Measurements from ENCODE around the gene ZCCHC4.

Gene ZCCHC4

DNA sequence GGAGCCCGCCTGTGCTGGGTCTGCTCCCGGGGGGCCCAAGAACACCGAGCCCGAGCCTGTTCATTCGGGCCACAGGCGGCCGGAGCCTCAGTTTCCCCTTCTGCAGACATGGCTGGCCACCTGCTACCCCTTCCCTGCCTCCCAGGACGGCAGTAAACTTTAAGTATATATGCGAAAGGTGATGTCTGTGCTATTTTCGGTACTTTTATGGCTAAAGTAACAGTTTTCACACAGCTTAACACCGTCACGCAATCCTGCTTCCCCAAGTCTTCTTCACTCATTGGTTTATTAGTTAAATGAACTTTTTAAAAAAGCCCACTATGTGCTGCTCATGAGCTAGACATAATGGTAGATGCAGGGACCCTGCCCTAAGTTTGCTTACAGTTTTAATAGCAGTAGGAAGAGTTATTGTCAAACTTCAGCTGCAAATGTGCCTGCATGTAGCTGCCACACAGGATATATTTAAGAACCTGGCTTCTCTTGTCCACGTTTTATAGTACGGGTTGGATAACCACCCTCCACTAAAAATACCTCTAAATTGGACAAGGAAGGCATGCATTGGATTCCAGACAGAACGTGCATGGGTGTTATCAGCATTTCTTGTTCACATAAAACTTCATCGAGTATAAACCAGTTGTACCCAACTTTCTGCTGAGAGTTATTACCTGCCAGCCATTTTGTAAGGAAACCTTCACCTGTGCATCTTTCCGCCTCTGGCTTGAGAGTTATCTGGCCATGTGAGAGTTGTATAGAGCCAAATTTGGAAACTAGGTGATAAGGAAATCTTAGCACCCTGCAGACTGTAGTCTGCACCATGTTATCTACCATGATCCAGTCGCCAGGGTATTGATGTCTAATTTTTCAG lies 65.2 kb downstream of the ZCCHC4 start:
- DNase-seq (ENCODE audit: low spot score): no peak

DNA sequence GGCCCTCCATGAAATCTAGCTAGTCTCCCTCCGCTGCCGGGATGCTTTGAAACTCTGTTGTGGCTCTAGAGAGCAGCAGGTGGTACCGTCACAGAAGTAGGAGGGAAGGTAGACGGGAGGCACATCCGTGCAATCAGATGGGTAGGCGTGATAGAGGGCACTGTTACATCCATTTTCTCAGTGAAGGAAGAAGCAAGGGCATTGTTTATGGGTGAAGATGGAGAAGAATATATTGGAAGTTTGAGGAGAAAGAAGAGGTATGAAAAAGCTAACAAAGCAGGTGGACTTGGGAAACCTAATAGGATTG lies 65.8 kb downstream of the ZCCHC4 start:
- DNase-seq (ENCODE audit: low spot score): no peak

DNA sequence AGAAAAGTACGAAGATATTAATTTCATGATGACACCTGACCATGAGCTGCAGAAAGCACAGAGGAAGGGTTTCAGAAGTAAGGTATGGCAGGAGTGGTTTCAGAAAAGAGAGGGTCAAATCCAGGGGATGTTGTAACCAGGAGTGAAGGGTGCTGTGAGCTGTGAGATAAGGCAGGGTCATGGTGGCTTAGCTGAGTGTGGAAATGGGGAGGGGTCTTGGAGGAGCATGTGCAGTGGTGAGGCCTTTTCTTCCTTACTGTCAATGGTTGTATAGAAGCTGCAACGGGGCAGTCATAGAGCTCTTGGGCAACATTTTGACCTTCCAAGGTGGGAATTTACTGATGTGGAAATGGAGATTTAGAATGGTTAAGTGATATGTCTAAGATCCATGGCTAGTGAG lies 67.0 kb downstream of the ZCCHC4 start:
- DNase-seq (ENCODE audit: low spot score): no peak

DNA sequence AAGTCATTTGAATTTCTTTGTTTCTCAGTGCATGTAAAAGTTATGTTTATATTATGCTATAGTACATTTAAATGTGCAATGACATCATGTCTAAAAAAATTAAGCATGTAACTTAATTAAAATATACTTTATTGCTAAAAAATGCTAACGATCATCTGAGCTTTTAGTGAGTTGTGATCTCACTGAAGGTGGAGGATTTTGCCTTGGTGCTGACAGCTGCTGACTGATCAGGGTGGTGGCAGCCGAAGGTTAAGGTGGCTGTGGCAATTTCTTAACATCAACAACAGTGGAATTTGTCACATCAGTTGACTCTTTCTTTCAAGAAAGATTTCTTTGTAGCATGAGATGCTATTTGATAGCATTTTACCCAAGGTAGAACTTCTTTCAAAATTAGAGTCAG lies 71.1 kb downstream of the ZCCHC4 start:
- DNase-seq (ENCODE audit: low spot score): no peak

DNA sequence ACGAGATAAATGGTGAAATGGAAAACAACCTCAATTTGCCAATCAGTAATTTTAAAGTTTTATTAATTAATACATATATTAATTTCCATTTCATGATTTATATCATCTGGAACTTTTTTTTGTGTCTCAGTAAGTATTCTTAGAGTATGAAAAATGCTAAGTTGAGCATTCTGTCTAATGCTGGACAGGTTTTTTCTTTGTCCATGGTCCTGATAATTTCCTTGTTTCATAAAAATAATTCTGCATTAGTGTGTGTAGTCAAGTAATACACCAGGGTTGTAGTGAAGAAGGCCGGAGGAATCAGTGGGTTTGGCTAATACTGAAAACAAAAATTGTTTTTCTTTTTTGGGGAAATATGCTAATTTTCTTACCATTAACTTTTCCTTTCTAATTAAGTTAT lies 74.4 kb downstream of the ZCCHC4 start:
- DNase-seq (ENCODE audit: low spot score): no peak

DNA sequence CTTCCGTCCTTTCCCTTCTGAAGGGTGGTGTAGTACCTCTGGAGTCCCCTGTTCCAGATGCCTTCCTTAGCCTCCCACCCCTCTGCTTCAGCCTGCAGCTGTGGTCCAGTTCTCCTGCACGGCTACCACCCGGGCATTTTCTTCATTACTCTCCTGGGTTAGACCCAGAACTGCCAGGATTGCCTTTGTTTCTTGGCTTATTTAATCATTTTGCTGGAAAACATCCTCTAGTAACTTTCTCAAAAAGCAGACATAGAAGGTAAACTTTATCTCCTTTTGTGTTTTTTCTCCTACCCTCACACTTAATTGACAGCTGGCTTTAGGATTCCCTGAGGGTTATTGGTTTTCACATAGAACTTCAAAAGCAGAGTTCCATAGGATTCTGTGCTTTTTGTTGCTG lies 84.7 kb downstream of the ZCCHC4 start:
- no peak for DNase-seq (ENCODE audit: low spot score)

DNA sequence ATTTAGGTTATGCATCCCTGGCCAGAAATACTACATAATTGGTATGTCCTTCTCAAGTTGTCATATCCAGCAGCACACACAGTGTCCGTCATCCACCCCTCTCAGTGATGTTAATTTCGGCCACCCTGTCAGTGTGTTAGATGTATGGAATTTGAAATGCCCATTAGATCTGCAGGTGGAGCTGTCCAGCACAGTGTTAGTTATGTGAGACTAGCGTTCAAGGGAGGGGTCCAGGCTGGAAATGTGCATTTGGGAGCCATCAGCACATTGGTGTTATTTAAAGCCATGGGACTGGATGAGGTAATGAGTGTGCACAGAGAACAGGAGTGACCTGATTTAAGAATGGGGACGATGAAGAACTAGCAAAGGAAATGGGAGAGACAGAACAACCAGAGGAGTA lies 86.9 kb downstream of the ZCCHC4 start:
- no peak for DNase-seq (ENCODE audit: low spot score)

DNA sequence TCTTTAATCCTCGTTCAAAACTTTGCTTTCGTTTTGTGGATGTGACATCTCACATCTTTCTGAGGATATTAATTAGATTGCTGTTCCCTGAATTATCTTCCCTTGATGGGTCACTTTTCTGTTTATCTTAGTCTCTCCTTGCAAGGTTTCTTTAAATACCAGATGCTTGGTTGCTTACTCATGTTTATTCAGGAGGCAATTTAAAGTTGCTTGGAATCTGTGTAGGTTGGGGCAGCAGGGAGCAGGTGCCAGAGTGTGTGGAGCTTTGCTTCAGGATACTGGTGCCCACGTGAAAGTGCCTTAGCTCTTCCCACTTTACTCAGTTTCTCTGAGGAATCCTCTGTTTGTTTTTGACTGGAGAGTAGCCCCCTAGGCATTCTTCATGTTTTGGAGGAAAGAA lies 88.5 kb downstream of the ZCCHC4 start:
- DNase-seq (ENCODE audit: low spot score): no peak

DNA sequence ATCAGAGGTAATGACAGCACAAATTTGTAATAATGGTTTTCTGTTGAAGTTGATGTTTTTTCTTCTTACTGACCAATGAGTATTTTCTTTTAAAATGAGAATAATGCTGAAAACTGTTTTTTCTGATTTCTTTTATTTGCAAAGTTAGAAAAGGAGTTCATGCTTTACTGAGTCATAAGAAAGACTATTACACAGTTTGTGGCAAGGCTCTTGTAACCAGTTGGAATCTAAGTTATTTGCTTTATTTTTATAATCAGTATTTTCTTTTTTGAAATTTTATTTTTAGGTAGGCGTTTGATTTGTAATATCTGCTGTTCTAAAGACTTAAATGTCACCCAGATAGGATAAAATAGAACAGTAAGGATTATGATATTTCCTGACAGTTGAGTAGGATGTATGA lies 89.9 kb downstream of the ZCCHC4 start:
- DNase-seq (ENCODE audit: low spot score): no peak

DNA sequence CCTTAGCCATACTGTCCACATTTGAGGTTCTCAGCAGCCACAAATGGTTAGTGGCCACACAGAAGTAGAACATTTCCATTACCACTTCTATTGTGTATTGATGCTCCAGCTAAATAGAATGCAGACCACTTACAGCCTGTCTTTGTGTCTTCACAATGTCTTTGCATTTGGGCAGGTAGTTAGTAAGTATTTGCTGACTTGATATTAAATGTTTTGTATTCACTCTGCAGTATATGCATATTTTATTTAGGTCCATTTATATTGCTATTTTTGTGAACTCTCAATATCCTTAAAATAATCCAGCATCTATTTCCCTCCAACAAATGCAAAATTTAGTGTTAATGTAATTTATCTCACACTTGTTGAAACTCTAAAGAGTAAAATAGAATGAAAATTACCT lies 91.1 kb downstream of the ZCCHC4 start:
- DNase-seq (ENCODE audit: low spot score): no peak

DNA sequence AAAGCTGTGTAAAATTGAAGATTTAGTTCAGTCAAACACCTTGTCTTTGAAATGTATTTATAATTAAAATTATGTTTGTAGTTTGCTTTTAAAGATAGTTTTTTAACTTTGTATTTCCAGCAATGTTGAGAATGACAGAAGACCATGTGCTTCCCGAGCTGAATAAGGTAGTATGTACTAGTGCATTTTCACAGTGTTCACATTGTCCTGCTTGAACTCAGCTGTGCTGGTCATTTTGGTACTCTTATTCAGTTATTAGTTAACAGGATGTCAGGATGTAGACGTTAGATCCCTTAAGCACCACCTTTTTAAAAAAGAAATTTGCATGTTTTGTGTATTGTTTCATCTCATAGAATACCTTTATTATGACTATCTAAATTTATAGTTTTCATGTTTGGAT lies 92.9 kb downstream of the ZCCHC4 start:
- DNase-seq (ENCODE audit: low spot score): no peak

DNA sequence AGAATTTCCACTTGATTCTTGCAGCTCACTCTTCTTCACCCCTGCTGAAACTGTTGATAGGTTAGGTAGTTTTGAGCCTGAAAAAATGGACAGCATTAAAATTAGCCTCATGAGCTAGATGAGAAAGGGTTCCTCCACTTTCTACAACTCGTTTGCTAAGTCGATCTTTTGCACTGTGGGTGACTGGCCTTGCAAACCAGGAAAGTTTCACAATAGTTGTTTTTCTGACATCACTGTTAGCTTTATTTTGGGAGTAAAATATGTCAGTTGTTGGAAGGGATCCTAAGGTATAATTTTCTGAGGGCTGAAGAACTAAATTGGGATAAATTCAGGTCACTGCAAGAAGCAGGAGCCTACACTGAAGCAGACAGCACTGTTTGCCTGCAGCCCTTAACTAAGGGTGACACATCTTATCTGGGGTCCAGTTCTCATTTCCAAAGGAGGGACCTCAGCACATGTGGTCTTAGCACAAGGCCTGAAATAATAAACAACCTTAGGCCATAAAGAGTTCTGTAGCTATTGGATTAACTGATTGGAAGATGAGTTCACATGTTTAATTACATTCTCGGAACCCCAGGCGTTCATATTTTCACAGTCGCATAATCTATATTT lies 93.6 kb downstream of the ZCCHC4 start:
- no peak for DNase-seq (ENCODE audit: low spot score)

DNA sequence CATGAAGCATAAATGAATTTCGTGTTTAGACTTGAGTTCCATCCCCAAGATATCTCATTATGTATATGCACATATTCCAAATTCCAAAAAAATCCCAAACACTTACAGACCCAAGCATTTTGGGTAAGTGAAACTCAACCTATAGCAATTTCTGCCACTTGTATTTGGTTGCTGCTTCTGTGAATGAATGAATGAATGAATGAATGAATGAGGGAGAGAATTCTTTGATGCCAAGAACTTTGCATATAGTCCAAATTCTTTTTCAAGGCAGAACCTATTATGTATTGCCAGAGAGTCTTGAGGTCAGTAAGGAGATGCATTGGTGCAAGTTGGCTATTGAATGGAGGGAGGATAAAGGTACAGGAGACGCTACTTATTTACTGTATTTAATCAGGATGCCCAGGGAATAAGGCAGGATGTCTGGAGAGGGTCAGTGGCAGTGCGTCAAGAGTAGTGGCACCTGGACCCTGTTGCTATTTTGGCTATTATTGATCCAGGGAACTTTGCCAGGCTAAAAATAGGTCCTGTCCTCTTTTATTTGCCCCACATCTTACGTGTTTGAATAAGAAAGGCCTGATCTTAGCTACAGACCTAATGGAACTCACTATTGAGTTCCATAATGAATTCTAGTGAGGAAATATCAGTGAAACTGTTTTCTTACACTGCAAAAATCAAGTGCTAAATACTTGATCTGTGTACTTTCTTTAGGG lies 98.4 kb downstream of the ZCCHC4 start:
- no peak for DNase-seq (ENCODE audit: low spot score)

DNA sequence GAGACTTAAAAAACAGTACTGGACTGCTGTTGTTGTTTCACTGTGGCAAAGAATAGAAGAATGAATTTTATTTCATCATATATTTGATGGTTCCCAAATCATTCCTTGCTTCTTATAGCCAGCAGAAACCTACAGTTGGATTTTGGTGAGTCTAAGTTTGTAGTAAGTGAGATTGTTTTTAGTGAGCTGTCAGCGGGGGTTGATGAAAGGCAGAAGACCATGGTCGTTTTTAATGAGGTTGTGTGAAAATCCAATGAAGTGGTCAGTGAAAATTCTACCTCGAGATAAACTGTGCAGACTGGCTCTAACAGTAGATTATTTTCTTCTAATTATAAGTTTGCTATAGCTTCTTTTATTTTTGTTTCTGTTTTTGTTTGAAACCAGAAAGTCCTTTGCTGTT lies 100.7 kb downstream of the ZCCHC4 start:
- DNase-seq (ENCODE audit: low spot score): no peak

DNA sequence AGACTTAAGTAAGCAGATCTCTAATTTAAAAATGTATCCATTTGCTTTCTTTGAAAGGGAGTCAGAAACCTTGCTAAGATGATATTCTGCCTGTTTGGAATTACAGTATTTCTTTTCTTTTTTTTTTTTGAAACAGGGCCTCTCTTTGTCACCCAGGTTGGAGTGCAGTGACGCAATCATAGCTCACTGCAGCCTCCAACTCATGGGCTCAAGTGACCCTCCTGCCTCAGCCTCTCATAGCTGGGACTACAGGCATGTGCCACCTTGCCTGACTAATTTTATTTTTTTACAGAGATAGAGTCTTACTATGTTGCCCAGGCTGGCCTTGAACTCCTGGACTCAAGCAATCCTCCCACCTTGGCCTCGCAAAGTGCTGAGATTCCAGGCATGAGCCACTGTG lies 104.4 kb downstream of the ZCCHC4 start:
- DNase-seq (ENCODE audit: low spot score): no peak

Data from HuH-7 (cell line).